Gastroesophageal sphincter (tissue), 3 donors: ENCODE results near the gene PFKFB2.

ENCODE experiments used
- EP300 ChIP-seq: sonication (generic); formaldehyde crosslinking; IDR thresholded peaks from one replicate; pipeline ENCODE4 v1.6.1; 2017; ENCODE audit warnings: antibody characterized with exemption, mild to moderate bottlenecking
- POLR2A ChIP-seq, 2 donors: fragments of 450-650 bp; IDR thresholded peaks; one replicate each; pipeline ENCODE4 v1.6.1; 2017; ENCODE audit warnings: antibody characterized with exemption in 2 of 2, mild to moderate bottlenecking in 2 of 2, moderate library complexity in 1 of 2
- POLR2AphosphoS5 ChIP-seq: sonication (generic); formaldehyde crosslinking; IDR thresholded peaks from one replicate; pipeline ENCODE4 v1.6.1; 2017; ENCODE audit warnings: antibody characterized with exemption
- TF ChIP-seq, protein P1 (sequence below), 4 experiments: fragments of 200-600 bp in 2 of 4; fragments of 450-650 bp in 2 of 4; sonication (generic) in 1 of 4; IDR thresholded peaks; one replicate each; pipeline ENCODE4 v1.5.1; 2017 to 2019; ENCODE audit warnings: antibody characterized with exemption in 4 of 4, mild to moderate bottlenecking in 2 of 4, moderate library complexity in 2 of 4

DNA sequence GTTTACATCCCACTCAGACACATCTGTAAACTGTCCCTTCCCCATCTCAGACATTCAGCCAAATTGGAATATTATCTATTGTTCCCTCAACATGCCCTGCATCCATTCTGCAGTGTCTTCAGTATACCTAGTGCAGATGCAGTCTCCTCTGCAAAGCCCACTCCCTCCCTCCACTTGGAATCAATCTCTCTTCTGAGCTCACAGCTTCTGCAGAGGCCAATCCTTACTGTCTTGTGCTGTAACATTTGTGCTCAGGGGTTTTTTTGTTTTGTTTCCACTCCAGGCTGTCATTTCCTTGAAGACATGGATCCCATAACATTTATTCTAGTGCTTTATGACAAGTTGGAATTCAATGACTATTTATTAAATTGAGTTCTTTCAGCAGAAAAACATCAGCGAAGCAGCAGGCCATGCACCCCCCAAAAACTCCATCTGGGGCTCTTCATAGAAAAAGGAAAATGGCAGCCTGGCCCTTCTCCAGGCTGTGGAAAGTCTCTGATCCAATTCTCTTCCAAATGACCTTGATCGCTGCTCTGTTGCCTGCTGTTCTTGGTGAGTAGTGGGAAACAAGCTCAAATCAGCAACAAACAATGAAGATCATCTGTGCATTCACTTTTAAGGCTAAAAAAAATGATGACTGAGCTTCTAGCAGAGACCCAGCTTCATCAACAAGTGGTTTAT lies 59.7 kb downstream of the PFKFB2 start:
- TF ChIP-seq, protein P1, sequence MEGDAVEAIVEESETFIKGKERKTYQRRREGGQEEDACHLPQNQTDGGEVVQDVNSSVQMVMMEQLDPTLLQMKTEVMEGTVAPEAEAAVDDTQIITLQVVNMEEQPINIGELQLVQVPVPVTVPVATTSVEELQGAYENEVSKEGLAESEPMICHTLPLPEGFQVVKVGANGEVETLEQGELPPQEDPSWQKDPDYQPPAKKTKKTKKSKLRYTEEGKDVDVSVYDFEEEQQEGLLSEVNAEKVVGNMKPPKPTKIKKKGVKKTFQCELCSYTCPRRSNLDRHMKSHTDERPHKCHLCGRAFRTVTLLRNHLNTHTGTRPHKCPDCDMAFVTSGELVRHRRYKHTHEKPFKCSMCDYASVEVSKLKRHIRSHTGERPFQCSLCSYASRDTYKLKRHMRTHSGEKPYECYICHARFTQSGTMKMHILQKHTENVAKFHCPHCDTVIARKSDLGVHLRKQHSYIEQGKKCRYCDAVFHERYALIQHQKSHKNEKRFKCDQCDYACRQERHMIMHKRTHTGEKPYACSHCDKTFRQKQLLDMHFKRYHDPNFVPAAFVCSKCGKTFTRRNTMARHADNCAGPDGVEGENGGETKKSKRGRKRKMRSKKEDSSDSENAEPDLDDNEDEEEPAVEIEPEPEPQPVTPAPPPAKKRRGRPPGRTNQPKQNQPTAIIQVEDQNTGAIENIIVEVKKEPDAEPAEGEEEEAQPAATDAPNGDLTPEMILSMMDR (IDR thresholded peaks at IDR 0.05), result no peak
- no peak for TF ChIP-seq POLR2AphosphoS5
- no peak for TF ChIP-seq POLR2A (IDR thresholded peaks at IDR 0.05)
- TF ChIP-seq EP300, result no peak
